HG02943 (cell line): Measurements from ENCODE around the gene KISS1R.
"Not testable (repeated sequence)": the region's sequence is repeated elsewhere in the genome, so short reads cannot be mapped to it uniquely, and the experiment has no call there.

Source experiments
- ATAC-seq: cut with Tn5 transposase; IDR thresholded peaks from one replicate; pipeline ENCODE4 v1.9.1; 2021; ENCODE audit warnings: mild to moderate bottlenecking, low read depth, moderate library complexity; ENCODE audit not compliant: unreplicated experiment

Gene KISS1R

GRCh38 chr19:881385-882071, 35.6 kb upstream of the KISS1R start:
- no peak for ATAC-seq

GRCh38 chr19:882871-883497, 34.1 kb upstream of the KISS1R start:
- ATAC-seq: no peak

GRCh38 chr19:883661-884211, 33.4 kb upstream of the KISS1R start:
- ATAC-seq: no peak

- ATAC-seq: no peak
Observed at GRCh38 chr19:884420-885211, 32.5 kb upstream of the KISS1R start.

- no peak for ATAC-seq
Observed at GRCh38 chr19:885536-886224, 31.5 kb upstream of the KISS1R start.

- ATAC-seq: no peak
Observed at GRCh38 chr19:887072-887471, 30.1 kb upstream of the KISS1R start.

GRCh38 chr19:887599-887998, 29.5 kb upstream of the KISS1R start:
- no peak for ATAC-seq

GRCh38 chr19:888581-889385, 28.4 kb upstream of the KISS1R start:
- ATAC-seq: no peak

GRCh38 chr19:889662-890295, 27.4 kb upstream of the KISS1R start:
- ATAC-seq: no peak

GRCh38 chr19:890831-891230, 26.3 kb upstream of the KISS1R start:
- no peak for ATAC-seq

- not testable (repeated sequence) for ATAC-seq
Observed at GRCh38 chr19:891421-892200, 25.5 kb upstream of the KISS1R start.

- no peak for ATAC-seq
Observed at GRCh38 chr19:892243-892893, 24.8 kb upstream of the KISS1R start.

- peak; percentile 70 for ATAC-seq
Observed at GRCh38 chr19:892894-893689, 24.0 kb upstream of the KISS1R start, which contains the start of the genes MED16 and RNU6-9. MED16 (minus strand) TSS chr19:893187; CDS start chr19:891131, 2,056 bp downstream. RNU6-9 (plus strand) TSS chr19:893484.

- no peak for ATAC-seq
Observed at GRCh38 chr19:896434-896833, 20.7 kb upstream of the KISS1R start.

- ATAC-seq: no peak
Observed at GRCh38 chr19:896999-897398, 20.1 kb upstream of the KISS1R start.

GRCh38 chr19:897442-898039, 19.6 kb upstream of the KISS1R start:
- ATAC-seq: no peak

GRCh38 chr19:898663-899062, 18.5 kb upstream of the KISS1R start:
- no peak for ATAC-seq
